CD4-positive, CD25-positive, alpha-beta regulatory T cell (primary cell): ENCODE results near the gene DTX3L. TPM values are rescaled to one million over a fixed set of nuclear protein-coding genes. Genes with fewer than 3 reads are reported as not detected.

ENCODE experiments used
- ATAC-seq, 2 donors: fragments of 150-1000 bp; cut with Tn5 transposase; one replicate each; pipeline ENCODE4 v1.10.0; 2021; ENCODE audit warnings: low read depth in 2 of 2, moderate number of reproducible peaks in 2 of 2, moderate library complexity in 1 of 2
- DNase-seq, 3 donors: peaks; one replicate each; pipeline versions ENCODE4 v3.0.0 to v3.0.0-alpha.2; 2012 to 2022; ENCODE audit warnings: mixed read lengths in 1 of 3
- H3K27ac ChIP-seq: one replicate; pipeline ENCODE4 v1.7.0; 2013; ENCODE audit warnings: mild to moderate bottlenecking, low read length; ENCODE audit not compliant: insufficient read depth, poor library complexity, severe bottlenecking
- H3K27me3 ChIP-seq: one replicate; pipeline ENCODE4 v1.7.0; 2013; ENCODE audit warnings: low read length; ENCODE audit not compliant: control insufficient read depth, insufficient read depth
- H3K36me3 ChIP-seq: one replicate; pipeline ENCODE4 v1.7.0; 2013; ENCODE audit warnings: mild to moderate bottlenecking, low read length, moderate library complexity; ENCODE audit not compliant: control insufficient read depth, insufficient read depth
- H3K4me1 ChIP-seq: 2 replicates; pipeline ENCODE4 v1.7.0; 2013; ENCODE audit warnings: mild to moderate bottlenecking, low read length; ENCODE audit not compliant: insufficient read depth, control insufficient read depth, poor library complexity, severe bottlenecking
- H3K4me3 ChIP-seq: one replicate; pipeline ENCODE4 v1.7.0; 2013; ENCODE audit warnings: low read depth, mild to moderate bottlenecking, low read length, moderate library complexity
- H3K9me3 ChIP-seq, 2 experiments: 1 replicate in 1 of 2; 2 replicates in 1 of 2; pipeline ENCODE4 v1.7.0; 2013; ENCODE audit warnings: low read length in 2 of 2, mild to moderate bottlenecking in 1 of 2, moderate library complexity in 1 of 2; ENCODE audit not compliant: control insufficient read depth in 2 of 2
- H3K27ac Mint-ChIP-seq, 3 donors: one replicate each; pipeline ENCODE4 v1.8.0; 2020 to 2022; ENCODE audit warnings: mild to moderate bottlenecking in 3 of 3, mixed read lengths in 3 of 3, moderate library complexity in 2 of 3
- H3K27me3 Mint-ChIP-seq: one replicate; pipeline ENCODE4 v1.8.0; 2022; ENCODE audit warnings: mild to moderate bottlenecking, mixed read lengths
- H3K36me3 Mint-ChIP-seq: one replicate; pipeline ENCODE4 v1.8.0; 2020; ENCODE audit warnings: mixed read lengths
- H3K4me1 Mint-ChIP-seq, 4 donors: one replicate each; pipeline ENCODE4 v1.8.0; 2020 to 2022; ENCODE audit warnings: mixed read lengths in 4 of 4, mild to moderate bottlenecking in 1 of 4
- H3K4me3 Mint-ChIP-seq, 4 donors: one replicate each; pipeline ENCODE4 v1.8.0; 2020 to 2022; ENCODE audit warnings: mild to moderate bottlenecking in 4 of 4, mixed read lengths in 4 of 4, moderate library complexity in 3 of 4
- H3K9me3 Mint-ChIP-seq, 7 donors: one replicate each; pipeline ENCODE4 v1.8.0; 2020 to 2022; ENCODE audit warnings: mixed read lengths in 7 of 7, mild to moderate bottlenecking in 3 of 7, moderate library complexity in 2 of 7
- polyA plus RNA-seq, 4 donors: library from polyadenylated mRNA; unstranded; fragments of 300-500 nt; fragmentation: Illumina TruSeq; gene quantifications; one replicate each; pipeline ENCODE4 v1.2.3, GENCODE V29; 2021
- total RNA-seq: library from RNA; stranded (reverse); gene quantifications from one replicate; pipeline ENCODE4 v1.2.3, GENCODE V29; 2022

The DTX3L gene
- total and polyA plus RNA-seq, 5 donors from 2014 or later: 25.9 to 48.0 (median 29.7) TPM

DNA sequence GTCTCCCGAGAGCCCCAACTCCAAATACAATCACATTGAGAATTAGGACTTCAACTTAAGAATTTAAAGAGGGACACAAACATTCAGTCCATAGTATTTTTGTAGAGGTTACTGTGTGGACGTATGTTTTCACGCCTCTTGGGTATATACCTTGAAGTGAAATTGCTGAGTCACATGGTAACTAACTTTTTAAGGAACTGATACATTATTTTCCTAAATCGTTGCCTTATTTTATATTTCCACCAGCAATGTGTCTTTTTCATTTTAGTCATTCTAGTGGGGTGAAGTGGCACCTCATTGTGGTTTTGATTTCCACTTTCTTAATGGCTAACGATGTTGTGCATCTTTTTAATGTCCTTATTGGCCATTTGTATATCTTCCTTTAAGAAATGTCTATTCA, 25.2 kb downstream of the DTX3L start:
- Mint-ChIP-seq H3K9me3 (peaks cover 0 to 5% (median 0%) of the 10 kb centered on the region in 7 donors), H3K27ac (no peak overlapping the region), H3K4me1 (peaks cover 0 to 37% (median 24%) of the 10 kb centered on the region in 4 donors), H3K4me3 (no peak overlapping the region), H3K36me3 (peaks cover 28% of the 10 kb centered on the region), H3K27me3 (no peaks in the 10 kb centered on the region)
- no peaks in the 10 kb centered on the region for H3K4me1 ChIP-seq
- H3K27ac ChIP-seq: no peak overlapping the region
- DNase-seq: no peak
- H3K9me3 ChIP-seq: no peaks in the 10 kb centered on the region
- no peak for ATAC-seq
- no peak overlapping the region for H3K4me3 ChIP-seq
- peaks cover 10% of the 10 kb centered on the region for H3K36me3 ChIP-seq
- no peaks in the 10 kb centered on the region for H3K27me3 ChIP-seq

GRCh38 chr3:122590610-122591009, 26.5 kb downstream of the DTX3L start:
- peaks cover 0 to 4% (median 0%) of the 10 kb centered on the region in 7 donors for H3K9me3 Mint-ChIP-seq
- H3K27ac ChIP-seq: no peak overlapping the region
- H3K4me1 ChIP-seq: no peaks in the 10 kb centered on the region
- H3K27ac Mint-ChIP-seq: no peak overlapping the region
- DNase-seq: no peak
- no peaks in the 10 kb centered on the region for H3K27me3 ChIP-seq
- no peaks in the 10 kb centered on the region for H3K27me3 Mint-ChIP-seq
- H3K4me3 ChIP-seq: no peak overlapping the region
- H3K36me3 Mint-ChIP-seq: peaks cover 28% of the 10 kb centered on the region
- peaks cover 0 to 29% (median 23%) of the 10 kb centered on the region in 4 donors for H3K4me1 Mint-ChIP-seq
- H3K9me3 ChIP-seq: no peaks in the 10 kb centered on the region
- no peak for ATAC-seq
- H3K4me3 Mint-ChIP-seq: no peak overlapping the region
- H3K36me3 ChIP-seq: peaks cover 4% of the 10 kb centered on the region

DNA sequence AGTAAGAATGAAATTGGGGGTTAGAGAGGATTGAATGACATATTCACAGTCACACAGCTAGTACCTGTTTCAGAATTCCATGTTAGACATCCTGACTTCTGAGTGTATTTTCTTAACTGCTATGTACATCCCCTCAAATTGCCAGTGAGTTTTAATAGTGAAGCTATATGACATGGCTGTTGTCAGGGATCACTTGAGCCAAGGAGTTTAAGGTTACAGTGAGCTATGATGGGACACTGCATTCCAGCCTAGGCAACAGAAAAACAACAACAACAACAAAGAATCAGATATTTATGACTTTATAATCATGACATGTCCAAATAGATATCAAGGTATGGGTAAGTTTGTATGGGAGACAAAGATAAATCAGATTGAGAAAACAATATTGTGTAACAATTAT, 29.9 kb downstream of the DTX3L start:
- Histone ChIP-seq H3K4me1 (no peaks in the 10 kb centered on the region), H3K36me3 (peaks cover 3% of the 10 kb centered on the region), H3K27ac (no peak overlapping the region), H3K4me3 (no peak overlapping the region), H3K9me3 (no peaks in the 10 kb centered on the region), H3K27me3 (no peaks in the 10 kb centered on the region)
- Mint-ChIP-seq H3K9me3 (no peaks in the 10 kb centered on the region), H3K27me3 (no peaks in the 10 kb centered on the region), H3K4me1 (peaks cover 4 to 15% (median 10%) of the 10 kb centered on the region in 4 donors), H3K27ac (no peak overlapping the region), H3K36me3 (peaks cover 30% of the 10 kb centered on the region), H3K4me3 (no peak overlapping the region)
- ATAC-seq (no peak), DNase-seq (no peak)

GRCh38 chr3:122598151-122598550, 34.0 kb downstream of the DTX3L start:
- ATAC-seq: no peak
- peaks cover 0 to 1% (median 0%) of the 10 kb centered on the region in 7 donors for H3K9me3 Mint-ChIP-seq
- no peak for DNase-seq
- peaks cover 32% of the 10 kb centered on the region for H3K36me3 Mint-ChIP-seq
- no peak overlapping the region for H3K27ac Mint-ChIP-seq
- Histone ChIP-seq H3K27ac (no peak overlapping the region), H3K4me1 (no peaks in the 10 kb centered on the region), H3K27me3 (no peaks in the 10 kb centered on the region), H3K4me3 (no peak overlapping the region), H3K9me3 (no peaks in the 10 kb centered on the region), H3K36me3 (peaks cover 4% of the 10 kb centered on the region)
- H3K27me3 Mint-ChIP-seq: no peaks in the 10 kb centered on the region
- H3K4me3 Mint-ChIP-seq: no peak overlapping the region
- peaks cover 5 to 19% (median 15%) of the 10 kb centered on the region in 4 donors for H3K4me1 Mint-ChIP-seq

DNA sequence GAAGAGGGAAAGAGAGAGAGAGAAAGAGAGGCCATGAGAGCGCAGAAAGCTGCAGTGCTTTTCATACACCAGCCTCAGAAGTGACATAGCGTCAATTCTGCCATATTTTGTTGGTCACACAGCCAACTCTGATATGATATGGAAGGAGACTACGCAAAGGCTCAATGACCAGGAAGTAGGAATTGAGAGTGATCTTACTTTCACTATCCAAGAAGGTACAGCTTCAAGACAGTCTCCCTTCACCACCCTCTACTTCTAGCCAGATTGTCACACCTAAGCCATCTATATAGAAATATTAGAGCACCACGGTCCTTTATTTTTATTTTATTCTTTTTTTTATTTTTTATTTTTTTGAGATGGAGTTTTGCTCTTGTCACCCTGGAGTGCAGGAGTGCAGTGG, 34.4 kb downstream of the DTX3L start:
- H3K9me3 Mint-ChIP-seq: peaks cover 0 to 1% (median 0%) of the 10 kb centered on the region in 7 donors
- peaks cover 36% of the 10 kb centered on the region for H3K36me3 Mint-ChIP-seq
- no peaks in the 10 kb centered on the region for H3K27me3 ChIP-seq
- DNase-seq: no peak
- no peak overlapping the region for H3K27ac Mint-ChIP-seq
- no peak overlapping the region for H3K4me3 ChIP-seq
- H3K4me1 Mint-ChIP-seq: peaks cover 5 to 21% (median 18%) of the 10 kb centered on the region in 4 donors
- H3K9me3 ChIP-seq: no peaks in the 10 kb centered on the region
- H3K27ac ChIP-seq: no peak overlapping the region
- peaks cover 5% of the 10 kb centered on the region for H3K36me3 ChIP-seq
- H3K27me3 Mint-ChIP-seq: no peaks in the 10 kb centered on the region
- ATAC-seq: no peak
- H3K4me1 ChIP-seq: no peaks in the 10 kb centered on the region
- H3K4me3 Mint-ChIP-seq: no peak overlapping the region

- peaks cover 5 to 27% (median 18%) of the 10 kb centered on the region in 4 donors for H3K4me1 Mint-ChIP-seq
- H3K36me3 Mint-ChIP-seq: peaks cover 33% of the 10 kb centered on the region
- no peaks in the 10 kb centered on the region for H3K27me3 Mint-ChIP-seq
- Histone ChIP-seq H3K27ac (no peak overlapping the region), H3K4me1 (no peaks in the 10 kb centered on the region), H3K27me3 (no peaks in the 10 kb centered on the region), H3K36me3 (peaks cover 11% of the 10 kb centered on the region), H3K9me3 (no peaks in the 10 kb centered on the region), H3K4me3 (no peak overlapping the region)
- ATAC-seq (no peak), DNase-seq (no peak)
- H3K9me3 Mint-ChIP-seq: peaks cover 0 to 1% (median 0%) of the 10 kb centered on the region in 7 donors
- H3K4me3 Mint-ChIP-seq: no peak overlapping the region
- no peak overlapping the region for H3K27ac Mint-ChIP-seq
These were observed 38.0 kb downstream of the DTX3L start for GRCh38 chr3:122602011-122602710.

DNA sequence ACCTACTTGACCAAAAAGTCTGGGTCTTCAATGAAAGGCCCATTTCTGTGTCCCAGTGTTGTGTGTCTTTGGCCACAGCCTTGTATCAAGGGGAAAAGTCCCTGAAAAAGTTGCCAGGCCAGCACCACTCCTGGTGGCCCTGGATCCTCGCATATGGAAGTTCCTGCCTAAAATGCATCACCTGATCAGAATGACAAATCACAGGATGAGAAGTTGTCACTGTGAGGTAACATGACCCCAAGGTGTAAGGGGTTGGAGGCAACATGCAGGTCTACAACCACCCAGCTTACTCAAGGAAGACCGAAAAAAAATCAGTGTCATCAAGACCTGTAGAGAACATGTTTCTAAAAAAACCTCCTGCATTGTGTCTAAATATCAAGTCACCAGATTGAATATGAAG, 38.9 kb downstream of the DTX3L start:
- no peaks in the 10 kb centered on the region for H3K4me1 ChIP-seq
- no peak overlapping the region for H3K4me3 ChIP-seq
- Mint-ChIP-seq H3K4me3 (no peak overlapping the region), H3K27ac (no peak overlapping the region), H3K36me3 (peaks cover 41% of the 10 kb centered on the region), H3K27me3 (no peaks in the 10 kb centered on the region), H3K9me3 (peaks cover 0 to 1% (median 0%) of the 10 kb centered on the region in 7 donors), H3K4me1 (peaks cover 5 to 27% (median 19%) of the 10 kb centered on the region in 4 donors)
- no peaks in the 10 kb centered on the region for H3K9me3 ChIP-seq
- H3K36me3 ChIP-seq: peaks cover 14% of the 10 kb centered on the region
- ATAC-seq (no peak), DNase-seq (no peak)
- no peaks in the 10 kb centered on the region for H3K27me3 ChIP-seq
- no peak overlapping the region for H3K27ac ChIP-seq

DNA sequence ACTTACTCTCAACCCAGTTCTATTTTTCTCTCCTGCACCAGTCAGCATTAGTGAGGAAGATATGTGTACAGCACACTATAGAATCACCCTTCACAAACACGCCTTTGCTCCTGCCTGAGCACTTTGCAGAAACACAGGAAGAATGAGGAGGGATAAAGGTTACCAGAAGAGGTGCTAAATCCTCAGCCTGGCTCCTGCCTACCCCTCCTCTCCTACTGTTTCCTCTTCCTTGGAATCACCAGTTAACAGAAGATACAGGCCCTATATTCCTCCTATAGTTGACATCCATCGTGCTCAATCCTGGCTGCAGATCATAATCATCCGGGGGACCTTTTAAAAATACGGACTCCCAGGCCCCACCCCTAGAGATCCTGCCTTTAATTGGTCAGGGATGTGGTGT, 42.2 kb downstream of the DTX3L start:
- Histone ChIP-seq H3K27ac (no peak overlapping the region), H3K4me1 (peaks cover 7% of the 10 kb centered on the region), H3K36me3 (peaks cover 26% of the 10 kb centered on the region), H3K9me3 (no peaks in the 10 kb centered on the region), H3K4me3 (no peak overlapping the region), H3K27me3 (no peaks in the 10 kb centered on the region)
- peaks cover 59% of the 10 kb centered on the region for H3K36me3 Mint-ChIP-seq
- peaks cover 13 to 34% (median 23%) of the 10 kb centered on the region in 4 donors for H3K4me1 Mint-ChIP-seq
- no peak for ATAC-seq
- DNase-seq: no peak
- peak overlapping the region in 2 of 3 donors; percentile 1 to 66 for H3K27ac Mint-ChIP-seq
- H3K4me3 Mint-ChIP-seq: no peak overlapping the region
- H3K9me3 Mint-ChIP-seq: no peaks in the 10 kb centered on the region
- H3K27me3 Mint-ChIP-seq: no peaks in the 10 kb centered on the region
